ENCODE results near the gene KLHDC7A.

- TF ChIP-seq POLR2A (IDR thresholded peaks at IDR 0.05) (no peak), CTCF (IDR thresholded peaks at IDR 0.05) (no peak)
Observed at GRCh38 chr1:18495635-18496034, 14.9 kb downstream of the KLHDC7A start.
